HepG2 (cell line): ENCODE measurements around the gene ANTKMT. TPM values are rescaled to one million over a fixed set of nuclear protein-coding genes. Genes with fewer than 3 reads are reported as not detected.

Experiments used
- ATAC-seq: fragments of 200-7000 bp; cut with Tn5 transposase; 3 replicates; pipeline ENCODE4 v1.9.1; 2020; ENCODE audit warnings: mild to moderate bottlenecking, moderate library complexity
- BruUV-seq: library from RNA; stranded (reverse); fragments of 400-500 nt; replicated peaks from 2 replicates; lab custom pipeline; 2021; lab: Mats Ljungman, UMichigan
- CTCF ChIA-PET: fragments of 300-600 bp; formaldehyde crosslinking; extraction: SDS; loops from one replicate; lab custom pipeline; 2021; ENCODE audit warnings: low total read pairs, inconsistent platforms, low intra/inter-chr PET ratio; lab: Yijun Ruan, JAX
- POLR2A ChIA-PET: fragments of 350-600 bp; sonication (Branson Sonifier 250); formaldehyde crosslinking; loops from one replicate; lab custom pipeline; 2020; ENCODE audit warnings: antibody characterized with exemption, inconsistent platforms; lab: Yijun Ruan, JAX
- DNase-seq: peaks from one replicate; pipeline ENCODE4 v3.0.0-alpha.2; 2015; ENCODE audit warnings: low spot score
- FAIRE-seq: peaks from 3 replicates; lab custom pipeline; 2011; peaks lifted over from hg19 to GRCh38; lab: Jason Lieb, UNC
- H2AFZ ChIP-seq: one replicate; pipeline ENCODE4 v1.6.1; 2011; ENCODE audit warnings: low read length, inconsistent platforms
- H3K27ac ChIP-seq: fragments of 300-600 bp; 3 replicates; pipeline ENCODE4 v1.8.0; 2011; ENCODE audit warnings: mixed run types, mild to moderate bottlenecking, mixed read lengths, low read length, inconsistent platforms; ENCODE audit not compliant: insufficient read depth; ENCODE audit errors: extremely low read length
- H3K27me3 ChIP-seq, 2 experiments: fragments of 200-600 bp in 1 of 2; 2 replicates in 1 of 2; 3 replicates in 1 of 2; pipeline versions ENCODE4 v1.6.0 to v1.8.0; 2011; ENCODE audit warnings: low read length in 2 of 2, mild to moderate bottlenecking in 2 of 2, moderate library complexity in 2 of 2, inconsistent platforms in 1 of 2; ENCODE audit not compliant: insufficient read depth in 2 of 2, control insufficient read depth in 1 of 2
- H3K36me3 ChIP-seq, 2 experiments: fragments of 200-600 bp in 1 of 2; replicated peaks in 1 of 2; 2 replicates in 1 of 2; 3 replicates in 1 of 2; pipeline versions ENCODE4 v1.5.1 to v1.8.0; 2011; ENCODE audit warnings: low read length in 2 of 2, inconsistent platforms in 1 of 2; ENCODE audit not compliant: insufficient read depth in 2 of 2, control insufficient read depth in 1 of 2
- H3K4me1 ChIP-seq: 2 replicates; pipeline ENCODE4 v1.5.1; 2012; ENCODE audit warnings: low read length, inconsistent platforms; ENCODE audit not compliant: insufficient read depth
- H3K4me2 ChIP-seq: 2 replicates; pipeline ENCODE4 v1.6.0; 2011; ENCODE audit warnings: low read depth, low read length, inconsistent platforms
- H3K4me3 ChIP-seq, 3 experiments: fragments of 200-600 bp in 1 of 3; sonication (generic), shearing (Covaris generic) in 1 of 3; replicated peaks in 1 of 3; 2 replicates each; pipeline ENCODE4 v1.5.1; 2011 to 2016; ENCODE audit warnings: low read length in 3 of 3, inconsistent platforms in 2 of 3, low read depth in 2 of 3, mild to moderate bottlenecking in 2 of 3, control low read depth in 1 of 3, mixed read lengths in 1 of 3; ENCODE audit not compliant: insufficient read depth in 1 of 3
- H3K79me2 ChIP-seq: one replicate; pipeline ENCODE4 v1.6.1; 2011; ENCODE audit warnings: low read length, inconsistent platforms; ENCODE audit not compliant: insufficient read depth
- H3K9ac ChIP-seq: 2 replicates; pipeline ENCODE4 v1.6.0; 2011; ENCODE audit warnings: mild to moderate bottlenecking, low read depth, low read length, inconsistent platforms; ENCODE audit not compliant: insufficient read depth
- H3K9me3 ChIP-seq: 2 replicates; pipeline ENCODE4 v1.5.1; 2012; ENCODE audit warnings: mild to moderate bottlenecking, low read length
- H4K20me1 ChIP-seq: 2 replicates; pipeline ENCODE4 v1.6.0; 2011; ENCODE audit warnings: inconsistent platforms, mild to moderate bottlenecking, low read length, moderate library complexity; ENCODE audit not compliant: insufficient read depth
- HDAC6 ChIP-seq: fragments of 200-600 bp; sonication (generic); IDR thresholded peaks from 2 replicates; pipeline ENCODE4 v1.7.0; 2017; ENCODE audit warnings: mild to moderate bottlenecking, antibody characterized with exemption, low read length, low read depth
- ZNF7 ChIP-seq: IDR thresholded peaks from 2 replicates; pipeline ENCODE4 v1.6.1; 2016; ENCODE audit warnings: missing biosample characterization, missing genetic modification reagents
- ZNF737 ChIP-seq: sonication (generic); formaldehyde crosslinking; IDR thresholded peaks from 2 replicates; pipeline ENCODE4 v1.5.0; 2020; ENCODE audit warnings: missing genetic modification reagents, mild to moderate bottlenecking, borderline replicate concordance
- ZNF782 ChIP-seq: sonication (generic); formaldehyde crosslinking; IDR thresholded peaks from 2 replicates; pipeline ENCODE4 v1.4.0; 2020; ENCODE audit warnings: missing genetic modification reagents, mild to moderate bottlenecking, borderline replicate concordance
- WGBS: methylation state at CpG from one replicate; pipeline ENCODE4 v1.1.6; 2017; ENCODE audit warnings: low lambda C conversion rate; 5-methylcytosine and 5-hydroxymethylcytosine counted together
- in situ Hi-C: cut with HindIII; loops from 2 replicates; pipeline ENCODE4 v1.10.0; 2017; ENCODE audit warnings: low pct_unique_long_range_greater_than_20kb; ENCODE audit not compliant: extremely low pct_ligation_motif_present
- intact Hi-C: fragments of 100-400 bp; cut with micrococcal nuclease; formaldehyde crosslinking; loops from one replicate; pipeline ENCODE4 v1.10.0; 2022; ENCODE audit not compliant: unreplicated experiment
- polyA plus RNA-seq, 8 experiments: library from polyadenylated mRNA; depleted of rRNA in 3 of 8; stranded (reverse) in 7 of 8; unstranded in 1 of 8; fragments of >200 nt; fragmentation: Illumina TruSeq in 4 of 8; extraction: Trizol in 4 of 8; gene quantifications; 2 replicates each; pipeline versions ENCODE4 v1.2.1 to v1.2.3, GENCODE V29; 2011 to 2016; ENCODE audit warnings: low read depth in 4 of 8, missing spikeins in 1 of 8, mixed read lengths in 1 of 8; ENCODE audit not compliant: insufficient read depth in 1 of 8
- total RNA-seq, 5 experiments: library from RNA; depleted of rRNA; stranded (reverse); fragments of >200 nt; fragmentation: Illumina TruSeq; extraction: Trizol; gene quantifications; 2 replicates each; pipeline ENCODE4 v1.2.3, GENCODE V29; 2016; ENCODE audit warnings: low read depth in 1 of 5
- TF ChIP-seq, protein P1 (sequence below): sonication (generic); formaldehyde crosslinking; IDR thresholded peaks from 2 replicates; pipeline ENCODE4 v1.5.0; 2020; ENCODE audit warnings: missing genetic modification reagents
- TF ChIP-seq, protein P2 (sequence below): sonication (generic); formaldehyde crosslinking; IDR thresholded peaks from 2 replicates; pipeline ENCODE4 v1.8.0; 2022; ENCODE audit warnings: mild to moderate bottlenecking, missing genetic modification reagents
- TF ChIP-seq, protein P3 (sequence below): IDR thresholded peaks from 2 replicates; pipeline ENCODE4 v1.6.1; 2016; ENCODE audit warnings: missing compliant biosample characterization, missing genetic modification reagents, borderline replicate concordance
- TF ChIP-seq, protein P4 (sequence below): sonication (generic); formaldehyde crosslinking; IDR thresholded peaks from 2 replicates; pipeline ENCODE4 v1.9.0; 2022; ENCODE audit warnings: low read depth, missing genetic modification reagents

ANTKMT gene
- total and polyA plus RNA-seq, 2 of the 13 experiments (the other 11 are each of a cell fraction or from before 2014, with no cell fraction given), result 7.5 to 47.8 TPM

DNA sequence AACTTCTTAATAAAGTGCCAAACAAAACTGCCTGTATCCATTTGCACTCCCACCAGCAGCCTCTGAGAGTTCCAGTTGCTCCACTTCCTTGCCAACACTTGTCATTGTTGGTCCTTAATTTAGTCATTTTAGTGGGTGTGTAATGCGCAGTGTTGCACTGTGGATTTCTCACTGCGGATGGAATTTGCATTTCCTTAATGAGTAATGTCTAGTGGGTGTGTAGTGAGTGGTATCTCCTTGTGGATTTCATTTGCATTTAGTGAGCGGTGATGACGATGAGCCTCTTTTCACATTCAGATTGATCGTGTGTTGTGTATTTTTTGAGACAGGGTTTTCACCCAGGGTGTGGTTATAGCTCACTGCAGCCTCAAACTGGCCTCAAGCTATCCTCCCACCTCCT, 35.5 kb downstream of the ANTKMT start:
- no TSS peak for BruUV-seq
- TF ChIP-seq, protein P1, sequence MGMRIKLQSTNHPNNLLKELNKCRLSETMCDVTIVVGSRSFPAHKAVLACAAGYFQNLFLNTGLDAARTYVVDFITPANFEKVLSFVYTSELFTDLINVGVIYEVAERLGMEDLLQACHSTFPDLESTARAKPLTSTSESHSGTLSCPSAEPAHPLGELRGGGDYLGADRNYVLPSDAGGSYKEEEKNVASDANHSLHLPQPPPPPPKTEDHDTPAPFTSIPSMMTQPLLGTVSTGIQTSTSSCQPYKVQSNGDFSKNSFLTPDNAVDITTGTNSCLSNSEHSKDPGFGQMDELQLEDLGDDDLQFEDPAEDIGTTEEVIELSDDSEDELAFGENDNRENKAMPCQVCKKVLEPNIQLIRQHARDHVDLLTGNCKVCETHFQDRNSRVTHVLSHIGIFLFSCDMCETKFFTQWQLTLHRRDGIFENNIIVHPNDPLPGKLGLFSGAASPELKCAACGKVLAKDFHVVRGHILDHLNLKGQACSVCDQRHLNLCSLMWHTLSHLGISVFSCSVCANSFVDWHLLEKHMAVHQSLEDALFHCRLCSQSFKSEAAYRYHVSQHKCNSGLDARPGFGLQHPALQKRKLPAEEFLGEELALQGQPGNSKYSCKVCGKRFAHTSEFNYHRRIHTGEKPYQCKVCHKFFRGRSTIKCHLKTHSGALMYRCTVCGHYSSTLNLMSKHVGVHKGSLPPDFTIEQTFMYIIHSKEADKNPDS (CRISPR knock-in tag), result no peak
- TF ChIP-seq ZNF7 (CRISPR knock-in tag), result peak; percentile 94

DNA sequence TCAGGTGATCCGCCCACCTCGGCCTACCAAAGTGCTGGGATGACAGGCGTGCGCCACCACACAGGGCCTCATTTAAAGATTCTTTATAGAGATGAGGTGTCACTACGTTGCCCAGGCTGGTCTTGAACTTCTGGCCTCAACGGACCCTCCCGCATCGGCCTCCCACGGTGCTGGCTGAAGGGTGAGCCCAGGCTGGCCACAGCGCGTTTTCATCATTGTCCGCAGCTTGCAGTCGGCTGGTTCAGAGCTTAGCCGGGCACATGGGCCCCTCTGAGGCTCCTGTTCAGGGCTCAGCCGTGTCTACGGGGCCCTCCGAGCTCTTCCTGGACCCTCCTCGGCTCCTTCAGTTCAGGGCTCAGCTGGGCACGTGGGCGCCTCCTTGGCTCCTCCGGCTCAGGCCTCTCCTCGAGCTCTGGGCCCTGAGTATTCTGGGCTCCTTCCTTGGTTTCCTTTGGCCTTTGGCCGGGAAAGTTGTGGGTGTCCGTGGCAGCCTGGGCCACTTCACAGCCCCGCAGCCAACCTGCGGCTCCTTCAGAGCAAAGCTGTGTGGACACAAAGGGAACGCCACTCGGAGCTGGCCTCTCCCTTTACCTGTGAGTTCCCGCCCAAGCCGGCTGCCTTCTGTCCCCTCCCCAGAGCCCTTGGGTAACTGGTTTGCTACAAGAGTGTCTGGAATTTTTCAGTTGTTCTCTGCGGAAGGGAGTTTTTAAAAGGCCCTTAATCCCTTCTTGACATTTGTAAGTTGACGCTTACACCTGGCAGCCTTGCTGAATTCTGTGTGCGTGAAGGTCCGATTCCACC, 38.4 kb downstream of the ANTKMT start:
- CTCF ChIA-PET, result no interaction called here
- H3K4me2 ChIP-seq, result no peak overlapping the region
- TF ChIP-seq ZNF782 (CRISPR knock-in tag) (no peak), ZNF737 (CRISPR knock-in tag) (no peak), HDAC6 (no peak)
- TF ChIP-seq, protein P2, sequence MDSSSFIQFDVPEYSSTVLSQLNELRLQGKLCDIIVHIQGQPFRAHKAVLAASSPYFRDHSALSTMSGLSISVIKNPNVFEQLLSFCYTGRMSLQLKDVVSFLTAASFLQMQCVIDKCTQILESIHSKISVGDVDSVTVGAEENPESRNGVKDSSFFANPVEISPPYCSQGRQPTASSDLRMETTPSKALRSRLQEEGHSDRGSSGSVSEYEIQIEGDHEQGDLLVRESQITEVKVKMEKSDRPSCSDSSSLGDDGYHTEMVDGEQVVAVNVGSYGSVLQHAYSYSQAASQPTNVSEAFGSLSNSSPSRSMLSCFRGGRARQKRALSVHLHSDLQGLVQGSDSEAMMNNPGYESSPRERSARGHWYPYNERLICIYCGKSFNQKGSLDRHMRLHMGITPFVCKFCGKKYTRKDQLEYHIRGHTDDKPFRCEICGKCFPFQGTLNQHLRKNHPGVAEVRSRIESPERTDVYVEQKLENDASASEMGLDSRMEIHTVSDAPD (CRISPR knock-in tag), result no peak
- TF ChIP-seq, protein P3, sequence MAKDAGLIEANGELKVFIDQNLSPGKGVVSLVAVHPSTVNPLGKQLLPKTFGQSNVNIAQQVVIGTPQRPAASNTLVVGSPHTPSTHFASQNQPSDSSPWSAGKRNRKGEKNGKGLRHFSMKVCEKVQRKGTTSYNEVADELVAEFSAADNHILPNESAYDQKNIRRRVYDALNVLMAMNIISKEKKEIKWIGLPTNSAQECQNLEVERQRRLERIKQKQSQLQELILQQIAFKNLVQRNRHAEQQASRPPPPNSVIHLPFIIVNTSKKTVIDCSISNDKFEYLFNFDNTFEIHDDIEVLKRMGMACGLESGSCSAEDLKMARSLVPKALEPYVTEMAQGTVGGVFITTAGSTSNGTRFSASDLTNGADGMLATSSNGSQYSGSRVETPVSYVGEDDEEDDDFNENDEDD (CRISPR knock-in tag), result no peak
- TF ChIP-seq, protein P4, sequence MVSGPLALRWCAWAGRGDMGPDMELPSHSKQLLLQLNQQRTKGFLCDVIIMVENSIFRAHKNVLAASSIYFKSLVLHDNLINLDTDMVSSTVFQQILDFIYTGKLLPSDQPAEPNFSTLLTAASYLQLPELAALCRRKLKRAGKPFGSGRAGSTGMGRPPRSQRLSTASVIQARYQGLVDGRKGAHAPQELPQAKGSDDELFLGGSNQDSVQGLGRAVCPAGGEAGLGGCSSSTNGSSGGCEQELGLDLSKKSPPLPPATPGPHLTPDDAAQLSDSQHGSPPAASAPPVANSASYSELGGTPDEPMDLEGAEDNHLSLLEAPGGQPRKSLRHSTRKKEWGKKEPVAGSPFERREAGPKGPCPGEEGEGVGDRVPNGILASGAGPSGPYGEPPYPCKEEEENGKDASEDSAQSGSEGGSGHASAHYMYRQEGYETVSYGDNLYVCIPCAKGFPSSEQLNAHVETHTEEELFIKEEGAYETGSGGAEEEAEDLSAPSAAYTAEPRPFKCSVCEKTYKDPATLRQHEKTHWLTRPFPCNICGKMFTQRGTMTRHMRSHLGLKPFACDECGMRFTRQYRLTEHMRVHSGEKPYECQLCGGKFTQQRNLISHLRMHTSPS (CRISPR knock-in tag), result no peak

More for the DNA sequence above, 35.5 kb downstream of the ANTKMT start:
- Histone ChIP-seq H3K79me2 (no peaks in the 10 kb centered on the region), H3K4me3 (no peak overlapping the region), H3K4me2 (no peak overlapping the region), H3K27me3 (peaks cover 7 to 38% of the 10 kb centered on the region in 2 experiments), H3K4me1 (peaks cover 30% of the 10 kb centered on the region), H4K20me1 (no peaks in the 10 kb centered on the region), H3K9ac (no peak overlapping the region), H3K9me3 (no peaks in the 10 kb centered on the region), H3K27ac (no peak overlapping the region), H3K36me3 (no peaks in the 10 kb centered on the region), H2AFZ (no peak overlapping the region)
- intact Hi-C loops, result no loop called here
- CTCF ChIA-PET, result no interaction called here
- ATAC-seq (no peak), DNase-seq (no peak), FAIRE-seq (no peak)
- POLR2A ChIA-PET, result no interaction called here
- in situ Hi-C loops, result no loop called here
- 79% methylated on average over 5 of the region's 5 CpGs for WGBS

More for the DNA sequence above, 38.4 kb downstream of the ANTKMT start:
- no peak overlapping the region for H3K4me3 ChIP-seq
- intact Hi-C loops, result no loop called here
- H3K9ac ChIP-seq, result no peak overlapping the region
- no peaks in the 10 kb centered on the region for H3K9me3 ChIP-seq
- in situ Hi-C loops, result no loop called here
- ATAC-seq (no peak), FAIRE-seq (no peak), DNase-seq (no peak)
- POLR2A ChIA-PET, result interaction anchor here (1.2 kb wide), 1 partner anchor 29 kb away, joined by 4 read pairs; the partner anchor contains the start of genes CHTF18 and RPUSD1
- BruUV-seq, result no TSS peak
- no peaks in the 10 kb centered on the region for H4K20me1 ChIP-seq
- no peak overlapping the region for H2AFZ ChIP-seq
- no peaks in the 10 kb centered on the region for H3K79me2 ChIP-seq
- H3K27ac ChIP-seq, result no peak overlapping the region
- WGBS, result 61% methylated on average over 25 of the region's 34 CpGs
- no peaks in the 10 kb centered on the region for H3K36me3 ChIP-seq
- H3K4me1 ChIP-seq, result peaks cover 32% of the 10 kb centered on the region
- peaks cover 3 to 18% of the 10 kb centered on the region in 2 experiments; a peak in 4 of 5 replicates for H3K27me3 ChIP-seq
